NCI-H1048 (cell line): ENCODE results near the gene SETBP1.

Experiments
- DNase-seq: peaks from one replicate; lab custom pipeline; 2025; lab: John Stamatoyannopoulos, UW

Gene SETBP1

GRCh38 chr18:44977856-44978255 lies 297.2 kb downstream of the SETBP1 start:
- DNase-seq: no peak

- no peak for DNase-seq
Observed at GRCh38 chr18:44979748-44980147, 299.1 kb downstream of the SETBP1 start.

- no peak for DNase-seq
Observed at GRCh38 chr18:44981121-44981520, 300.4 kb downstream of the SETBP1 start.

GRCh38 chr18:44986933-44987332 lies 306.2 kb downstream of the SETBP1 start:
- no peak for DNase-seq

GRCh38 chr18:44987371-44987770 lies 306.7 kb downstream of the SETBP1 start:
- DNase-seq: no peak

- no peak for DNase-seq
Observed at GRCh38 chr18:44988821-44989587, 308.3 kb downstream of the SETBP1 start.

GRCh38 chr18:44996261-44996660 lies 315.6 kb downstream of the SETBP1 start:
- DNase-seq: no peak

- DNase-seq: no peak
Observed at GRCh38 chr18:44997174-44997573, 316.5 kb downstream of the SETBP1 start.

GRCh38 chr18:44998360-44998759 lies 317.7 kb downstream of the SETBP1 start:
- no peak for DNase-seq

GRCh38 chr18:45004546-45005080 lies 323.9 kb downstream of the SETBP1 start:
- DNase-seq: no peak

GRCh38 chr18:45006934-45007333 lies 326.2 kb downstream of the SETBP1 start:
- DNase-seq: no peak

GRCh38 chr18:45007531-45007930 lies 326.8 kb downstream of the SETBP1 start:
- DNase-seq: no peak

GRCh38 chr18:45008694-45009413 lies 328.2 kb downstream of the SETBP1 start:
- no peak for DNase-seq

- DNase-seq: no peak
Observed at GRCh38 chr18:45009756-45010155, 329.1 kb downstream of the SETBP1 start.

- DNase-seq: no peak
Observed at GRCh38 chr18:45012286-45012685, 331.6 kb downstream of the SETBP1 start.

GRCh38 chr18:45014047-45014501 lies 333.4 kb downstream of the SETBP1 start:
- DNase-seq: no peak

GRCh38 chr18:45015788-45016128 lies 335.1 kb downstream of the SETBP1 start:
- no peak for DNase-seq

- no peak for DNase-seq
Observed at GRCh38 chr18:45019469-45019868, 338.8 kb downstream of the SETBP1 start.

- no peak for DNase-seq
Observed at GRCh38 chr18:45023519-45023918, 342.8 kb downstream of the SETBP1 start.

GRCh38 chr18:45024357-45025088 lies 343.8 kb downstream of the SETBP1 start:
- no peak for DNase-seq

GRCh38 chr18:45025089-45025450 lies 344.4 kb downstream of the SETBP1 start:
- no peak for DNase-seq

- no peak for DNase-seq
Observed at GRCh38 chr18:45026162-45026561, 345.5 kb downstream of the SETBP1 start.

GRCh38 chr18:45034179-45034578 lies 353.5 kb downstream of the SETBP1 start:
- no peak for DNase-seq
